ENCODE data around the gene FAM3A.

The FAM3A gene

DNA sequence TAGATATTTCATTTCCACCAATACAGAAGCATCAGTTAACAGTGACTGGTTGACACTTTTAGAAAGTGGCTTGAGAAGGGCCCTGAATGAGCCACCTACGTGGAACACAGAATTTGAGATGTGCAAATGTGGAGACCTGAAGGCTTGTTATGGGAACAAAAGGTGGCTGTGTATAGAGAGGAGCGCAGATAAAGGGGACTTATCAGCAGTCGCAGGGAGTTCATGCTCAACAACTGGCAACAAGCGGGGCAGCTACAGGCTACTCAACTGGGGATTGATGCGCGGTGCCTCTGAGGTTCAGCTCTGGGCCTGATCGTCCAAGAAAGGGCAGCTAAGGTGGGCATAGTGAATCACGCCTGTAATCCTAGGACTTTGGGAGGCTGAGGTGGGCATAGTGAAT is 3.4 kb upstream of the FAM3A start:
- Mint-ChIP-seq H3K27me3 (ENCODE audit: low read depth) (no peaks in the 10 kb centered on the region), H3K4me3 (no peak overlapping the region), H3K27ac (no peak overlapping the region), H3K9me3 (no peaks in the 10 kb centered on the region), H3K36me3 (ENCODE audit: low read depth) (no peaks in the 10 kb centered on the region), H3K4me1 (ENCODE audit: low read depth) (peaks cover 8% of the 10 kb centered on the region)

GRCh38 chrX:154517101-154517781 is 1.2 kb upstream of the FAM3A start:
- Mint-ChIP-seq H3K27me3 (ENCODE audit: low read depth) (no peaks in the 10 kb centered on the region), H3K4me3 (no peak overlapping the region), H3K27ac (no peak overlapping the region), H3K9me3 (no peaks in the 10 kb centered on the region), H3K4me1 (ENCODE audit: low read depth) (peaks cover 12% of the 10 kb centered on the region), H3K36me3 (ENCODE audit: low read depth) (peaks cover 1% of the 10 kb centered on the region)

DNA sequence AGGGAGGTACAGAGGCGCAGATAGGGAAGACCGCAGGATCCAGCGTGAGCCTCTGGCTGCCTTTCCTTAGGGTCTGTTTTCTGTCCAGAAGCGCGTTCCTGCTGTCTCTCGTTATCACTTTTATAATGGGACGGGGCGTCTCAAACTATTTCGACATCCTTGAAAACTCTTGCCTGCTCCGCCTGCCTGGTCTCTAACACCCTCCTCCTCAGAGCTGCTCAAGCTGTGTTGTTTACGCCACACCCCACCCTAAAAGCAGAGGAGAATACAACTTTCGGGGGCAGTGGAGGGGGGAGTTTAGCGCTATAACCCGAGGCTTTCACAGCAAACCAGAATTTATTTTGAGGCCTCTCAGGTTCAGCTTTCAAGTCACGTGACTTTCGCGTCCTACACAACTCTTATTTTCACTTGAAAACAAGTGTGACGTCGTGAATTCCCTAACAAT is 646 bp upstream of the FAM3A start:
- peaks cover 1% of the 10 kb centered on the region for H3K36me3 Mint-ChIP-seq (ENCODE audit: low read depth)
- H3K4me3 Mint-ChIP-seq: peak overlapping the region; percentile 83
- no peaks in the 10 kb centered on the region for H3K9me3 Mint-ChIP-seq
- H3K27me3 Mint-ChIP-seq (ENCODE audit: low read depth): no peaks in the 10 kb centered on the region
- H3K27ac Mint-ChIP-seq: peak overlapping the region; percentile 87
- H3K4me1 Mint-ChIP-seq (ENCODE audit: low read depth): peaks cover 14% of the 10 kb centered on the region

GRCh38 chrX:154515090-154515965 is 704 bp downstream of the FAM3A start:
- H3K36me3 Mint-ChIP-seq (ENCODE audit: low read depth): peaks cover 3% of the 10 kb centered on the region
- no peaks in the 10 kb centered on the region for H3K9me3 Mint-ChIP-seq
- no peaks in the 10 kb centered on the region for H3K27me3 Mint-ChIP-seq (ENCODE audit: low read depth)
- H3K4me1 Mint-ChIP-seq (ENCODE audit: low read depth): peaks cover 15% of the 10 kb centered on the region
- H3K4me3 Mint-ChIP-seq: peak overlapping the region; percentile 86
- peak overlapping the region; percentile 85 for H3K27ac Mint-ChIP-seq

GRCh38 chrX:154513716-154514115 is 2.3 kb downstream of the FAM3A start:
- Mint-ChIP-seq H3K4me1 (ENCODE audit: low read depth) (peaks cover 17% of the 10 kb centered on the region), H3K4me3 (peak overlapping the region; percentile 9), H3K27ac (peak overlapping the region; percentile 67), H3K27me3 (ENCODE audit: low read depth) (no peaks in the 10 kb centered on the region), H3K36me3 (ENCODE audit: low read depth) (peaks cover 13% of the 10 kb centered on the region), H3K9me3 (no peaks in the 10 kb centered on the region)

- H3K9me3 Mint-ChIP-seq: no peaks in the 10 kb centered on the region
- H3K27me3 Mint-ChIP-seq (ENCODE audit: low read depth): no peaks in the 10 kb centered on the region
- H3K27ac Mint-ChIP-seq: no peak overlapping the region
- H3K4me3 Mint-ChIP-seq: no peak overlapping the region
- peaks cover 16% of the 10 kb centered on the region for H3K36me3 Mint-ChIP-seq (ENCODE audit: low read depth)
- peaks cover 17% of the 10 kb centered on the region for H3K4me1 Mint-ChIP-seq (ENCODE audit: low read depth)
These were observed 3.0 kb downstream of the FAM3A start for GRCh38 chrX:154512879-154513553.

GRCh38 chrX:154511761-154512160 is 4.3 kb downstream of the FAM3A start:
- Mint-ChIP-seq H3K27me3 (ENCODE audit: low read depth) (no peaks in the 10 kb centered on the region), H3K9me3 (no peaks in the 10 kb centered on the region), H3K4me1 (ENCODE audit: low read depth) (peaks cover 17% of the 10 kb centered on the region), H3K27ac (no peak overlapping the region), H3K4me3 (no peak overlapping the region), H3K36me3 (ENCODE audit: low read depth) (peaks cover 16% of the 10 kb centered on the region)

- H3K4me3 Mint-ChIP-seq: no peak overlapping the region
- H3K36me3 Mint-ChIP-seq (ENCODE audit: low read depth): peaks cover 19% of the 10 kb centered on the region
- H3K9me3 Mint-ChIP-seq: no peaks in the 10 kb centered on the region
- H3K4me1 Mint-ChIP-seq (ENCODE audit: low read depth): peaks cover 10% of the 10 kb centered on the region
- H3K27me3 Mint-ChIP-seq (ENCODE audit: low read depth): no peaks in the 10 kb centered on the region
- H3K27ac Mint-ChIP-seq: no peak overlapping the region
These were observed 6.6 kb downstream of the FAM3A start for GRCh38 chrX:154509455-154509854.

DNA sequence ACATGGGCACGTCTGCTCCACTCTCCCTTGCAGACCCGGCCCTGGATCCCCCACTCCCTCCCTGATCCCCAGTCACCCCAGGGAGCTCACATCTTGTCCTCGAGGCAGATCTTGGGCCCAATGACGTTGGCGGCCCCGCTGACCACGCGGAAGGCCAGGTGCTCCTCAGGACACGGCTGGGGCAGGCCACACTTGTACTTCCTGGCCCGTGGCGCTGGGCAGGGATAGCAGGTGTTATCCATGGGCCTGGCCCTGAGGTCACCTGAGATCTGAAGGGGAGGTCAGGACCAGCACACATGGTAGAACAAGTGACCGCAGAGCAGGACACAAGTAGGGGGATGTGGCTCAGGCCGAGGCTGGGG is 7.7 kb downstream of the FAM3A start:
- Mint-ChIP-seq H3K4me1 (ENCODE audit: low read depth) (peaks cover 5% of the 10 kb centered on the region), H3K36me3 (ENCODE audit: low read depth) (peaks cover 18% of the 10 kb centered on the region), H3K4me3 (no peak overlapping the region), H3K27ac (peak overlapping the region; percentile 24), H3K9me3 (no peaks in the 10 kb centered on the region), H3K27me3 (ENCODE audit: low read depth) (no peaks in the 10 kb centered on the region)

- H3K9me3 Mint-ChIP-seq: no peaks in the 10 kb centered on the region
- H3K27ac Mint-ChIP-seq: no peak overlapping the region
- H3K27me3 Mint-ChIP-seq (ENCODE audit: low read depth): no peaks in the 10 kb centered on the region
- H3K4me3 Mint-ChIP-seq: no peak overlapping the region
- peaks cover 18% of the 10 kb centered on the region for H3K36me3 Mint-ChIP-seq (ENCODE audit: low read depth)
- H3K4me1 Mint-ChIP-seq (ENCODE audit: low read depth): peaks cover 5% of the 10 kb centered on the region
These were observed 8.2 kb downstream of the FAM3A start for GRCh38 chrX:154507673-154508383.

- H3K36me3 Mint-ChIP-seq (ENCODE audit: low read depth): peaks cover 18% of the 10 kb centered on the region
- H3K27ac Mint-ChIP-seq: no peak overlapping the region
These were observed 9.3 kb downstream of the FAM3A start for GRCh38 chrX:154506483-154507332.

GRCh38 chrX:154505734-154506133 is 10.3 kb downstream of the FAM3A start:
- Mint-ChIP-seq H3K27ac (no peak overlapping the region), H3K4me1 (ENCODE audit: low read depth) (peaks cover 2% of the 10 kb centered on the region), H3K4me3 (no peak overlapping the region), H3K36me3 (ENCODE audit: low read depth) (peaks cover 16% of the 10 kb centered on the region), H3K27me3 (ENCODE audit: low read depth) (no peaks in the 10 kb centered on the region), H3K9me3 (no peaks in the 10 kb centered on the region)

More at GRCh38 chrX:154506483-154507332, 9.3 kb downstream of the FAM3A start:
- H3K4me1 Mint-ChIP-seq (ENCODE audit: low read depth): peaks cover 4% of the 10 kb centered on the region
- H3K9me3 Mint-ChIP-seq: no peaks in the 10 kb centered on the region
- no peaks in the 10 kb centered on the region for H3K27me3 Mint-ChIP-seq (ENCODE audit: low read depth)
- H3K4me3 Mint-ChIP-seq: no peak overlapping the region

GRCh38 chrX:154502989-154503388 is 13.0 kb downstream of the FAM3A start:
- Mint-ChIP-seq H3K27me3 (ENCODE audit: low read depth) (no peaks in the 10 kb centered on the region), H3K36me3 (ENCODE audit: low read depth) (peaks cover 3% of the 10 kb centered on the region), H3K4me1 (ENCODE audit: low read depth) (no peaks in the 10 kb centered on the region), H3K4me3 (no peak overlapping the region), H3K27ac (no peak overlapping the region), H3K9me3 (no peaks in the 10 kb centered on the region)
